Activated CD8-positive, alpha-beta memory T cell treated with anti-CD3 and anti-CD28 coated beads, Interleukin-2, amount 50 U/mL, for 48 hours (primary cell): Measurements from ENCODE around the gene ISLR2.
A peak's percentile ranks its signal among the peaks of the same experiment; 100 is the strongest.

Experiments used
- DNase-seq: peaks from one replicate; pipeline ENCODE4 v3.0.0-alpha.2; 2020

ISLR2 gene

DNA sequence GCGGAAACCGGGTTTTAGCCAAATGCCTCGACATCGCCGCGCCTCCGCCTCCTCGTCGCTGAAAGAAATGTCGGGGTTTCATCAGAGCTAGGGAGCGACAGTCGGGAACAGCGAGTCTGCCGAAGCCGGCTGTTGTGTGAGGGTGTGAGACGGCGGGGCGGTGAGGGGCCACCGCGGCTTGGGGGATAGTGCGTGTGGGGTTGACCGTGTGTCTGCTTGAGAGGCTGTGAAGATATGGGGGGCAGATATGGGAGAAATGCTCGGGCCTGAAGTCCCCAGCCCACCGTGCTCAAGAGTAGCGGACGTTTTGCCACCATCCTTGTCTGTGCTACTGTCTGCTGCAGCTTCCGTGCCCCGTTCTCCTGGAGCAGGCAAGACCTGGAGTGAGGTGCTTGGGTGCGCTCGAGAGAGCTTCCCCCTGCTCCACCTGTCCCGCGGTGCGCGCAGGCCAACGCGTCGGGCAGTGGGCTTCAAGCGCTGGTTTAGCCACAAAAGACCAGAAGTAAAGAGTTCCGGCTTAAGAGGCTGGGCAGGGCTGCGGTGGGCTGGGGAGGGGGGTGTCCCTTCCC is 716 bp upstream of the ISLR2 start:
- DNase-seq = no peak

DNA sequence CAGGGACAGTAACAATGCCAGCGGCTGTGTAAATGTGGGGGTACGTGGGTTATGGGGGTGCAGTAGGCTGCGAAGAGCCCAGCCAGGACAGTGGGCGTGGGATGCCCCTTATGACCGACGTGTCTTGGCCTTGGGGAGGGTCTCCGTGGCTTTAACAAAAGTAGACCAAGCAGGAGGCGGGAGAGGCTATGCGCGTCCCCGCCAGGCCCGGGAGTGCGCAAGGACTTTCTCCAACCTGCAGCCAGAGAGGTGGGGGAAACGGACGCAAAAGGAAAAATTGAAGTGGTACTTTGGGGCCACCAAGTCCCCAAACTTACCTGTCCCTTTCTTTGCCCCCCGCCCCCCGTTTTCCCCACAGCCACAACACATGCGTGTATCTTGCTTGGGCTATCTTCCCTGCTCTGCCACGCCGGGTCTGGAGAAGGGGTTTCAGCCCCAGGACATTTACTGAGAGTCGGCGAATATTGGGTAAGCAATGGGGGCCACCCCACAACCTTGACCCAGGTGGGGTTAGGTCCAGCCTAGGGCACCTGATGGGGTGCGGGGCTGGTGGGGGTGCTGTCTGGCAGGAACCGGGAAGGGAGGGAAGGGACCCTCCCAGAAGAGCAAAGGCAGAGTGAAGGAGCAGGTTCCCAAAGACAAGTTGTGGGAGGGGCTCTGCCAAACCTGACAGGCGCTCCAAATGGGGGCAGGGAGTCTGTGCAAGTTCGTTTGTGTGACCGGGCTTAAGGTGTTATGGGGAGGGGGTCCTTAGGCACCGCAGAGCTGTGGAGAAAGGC is 652 bp downstream of the ISLR2 start:
- DNase-seq = no peak

DNA sequence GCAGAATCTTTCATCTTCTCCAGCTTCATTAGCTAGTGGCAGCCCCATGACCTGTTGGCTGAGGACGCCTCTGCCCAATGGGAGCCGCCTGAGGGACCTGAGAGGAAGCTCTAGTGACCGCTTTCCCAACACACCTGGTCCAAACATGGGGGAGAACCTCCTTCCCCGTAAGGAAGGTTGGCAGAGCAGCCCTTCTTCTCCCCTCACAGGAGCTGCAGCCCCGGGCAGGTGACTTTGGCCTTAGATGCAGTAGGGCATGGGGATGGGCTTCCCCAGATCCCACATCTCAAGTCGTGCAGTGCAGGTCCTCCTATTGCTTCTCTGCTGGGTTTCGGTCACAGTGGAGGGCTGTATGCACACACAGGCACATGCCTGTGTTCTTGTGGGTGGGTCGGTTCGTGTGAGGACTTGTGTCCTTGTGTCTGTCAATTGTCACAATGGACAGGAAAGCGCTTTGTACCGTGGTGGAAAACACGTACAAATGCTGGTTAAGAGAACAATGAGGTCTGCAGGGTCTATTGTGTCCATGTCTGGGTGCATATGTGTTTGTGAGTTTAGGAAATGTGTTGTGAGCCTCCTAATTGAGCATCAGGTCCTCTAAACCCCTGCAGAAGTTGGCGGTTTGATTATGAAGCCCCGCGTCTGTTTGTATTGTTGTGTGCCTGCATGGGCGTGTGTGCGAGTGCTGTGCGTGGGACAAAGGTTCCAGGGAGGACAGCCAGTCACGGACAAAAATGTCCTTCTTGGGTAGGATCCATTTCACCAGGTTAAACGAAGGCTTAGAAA is 1.4 kb downstream of the ISLR2 start:
- DNase-seq = no peak

DNA sequence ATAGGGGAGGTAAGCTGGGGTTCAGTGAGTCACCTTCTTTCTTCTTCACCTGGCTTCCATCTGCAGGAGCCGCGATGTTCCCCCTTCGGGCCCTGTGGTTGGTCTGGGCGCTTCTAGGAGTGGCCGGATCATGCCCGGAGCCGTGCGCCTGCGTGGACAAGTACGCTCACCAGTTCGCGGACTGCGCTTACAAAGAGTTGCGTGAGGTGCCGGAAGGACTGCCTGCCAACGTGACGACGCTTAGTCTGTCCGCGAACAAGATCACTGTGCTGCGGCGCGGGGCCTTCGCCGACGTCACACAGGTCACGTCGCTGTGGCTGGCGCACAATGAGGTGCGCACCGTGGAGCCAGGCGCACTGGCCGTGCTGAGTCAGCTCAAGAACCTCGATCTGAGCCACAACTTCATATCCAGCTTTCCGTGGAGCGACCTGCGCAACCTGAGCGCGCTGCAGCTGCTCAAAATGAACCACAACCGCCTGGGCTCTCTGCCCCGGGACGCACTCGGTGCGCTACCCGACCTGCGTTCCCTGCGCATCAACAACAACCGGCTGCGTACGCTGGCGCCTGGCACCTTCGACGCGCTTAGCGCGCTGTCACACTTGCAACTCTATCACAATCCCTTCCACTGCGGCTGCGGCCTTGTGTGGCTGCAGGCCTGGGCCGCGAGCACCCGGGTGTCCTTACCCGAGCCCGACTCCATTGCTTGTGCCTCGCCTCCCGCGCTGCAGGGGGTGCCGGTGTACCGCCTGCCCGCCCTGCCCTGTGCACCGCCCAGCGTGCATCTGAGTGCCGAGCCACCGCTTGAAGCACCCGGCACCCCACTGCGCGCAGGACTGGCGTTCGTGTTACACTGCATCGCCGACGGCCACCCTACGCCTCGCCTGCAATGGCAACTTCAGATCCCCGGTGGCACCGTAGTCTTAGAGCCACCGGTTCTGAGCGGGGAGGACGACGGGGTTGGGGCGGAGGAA is 2.6 kb downstream of the ISLR2 start:
- peak; percentile 66 for DNase-seq

DNA sequence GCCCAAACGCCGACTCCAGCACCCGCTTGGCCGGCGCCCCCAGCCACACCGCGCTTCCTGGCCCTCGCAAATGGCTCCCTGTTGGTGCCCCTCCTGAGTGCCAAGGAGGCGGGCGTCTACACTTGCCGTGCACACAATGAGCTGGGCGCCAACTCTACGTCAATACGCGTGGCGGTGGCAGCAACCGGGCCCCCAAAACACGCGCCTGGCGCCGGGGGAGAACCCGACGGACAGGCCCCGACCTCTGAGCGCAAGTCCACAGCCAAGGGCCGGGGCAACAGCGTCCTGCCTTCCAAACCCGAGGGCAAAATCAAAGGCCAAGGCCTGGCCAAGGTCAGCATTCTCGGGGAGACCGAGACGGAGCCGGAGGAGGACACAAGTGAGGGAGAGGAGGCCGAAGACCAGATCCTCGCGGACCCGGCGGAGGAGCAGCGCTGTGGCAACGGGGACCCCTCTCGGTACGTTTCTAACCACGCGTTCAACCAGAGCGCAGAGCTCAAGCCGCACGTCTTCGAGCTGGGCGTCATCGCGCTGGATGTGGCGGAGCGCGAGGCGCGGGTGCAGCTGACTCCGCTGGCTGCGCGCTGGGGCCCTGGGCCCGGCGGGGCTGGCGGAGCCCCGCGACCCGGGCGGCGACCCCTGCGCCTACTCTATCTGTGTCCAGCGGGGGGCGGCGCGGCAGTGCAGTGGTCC is 3.5 kb downstream of the ISLR2 start:
- DNase-seq = no peak

GRCh38 chr15:74134387-74135027 is 4.1 kb downstream of the ISLR2 start:
- DNase-seq = peak; percentile 67

DNA sequence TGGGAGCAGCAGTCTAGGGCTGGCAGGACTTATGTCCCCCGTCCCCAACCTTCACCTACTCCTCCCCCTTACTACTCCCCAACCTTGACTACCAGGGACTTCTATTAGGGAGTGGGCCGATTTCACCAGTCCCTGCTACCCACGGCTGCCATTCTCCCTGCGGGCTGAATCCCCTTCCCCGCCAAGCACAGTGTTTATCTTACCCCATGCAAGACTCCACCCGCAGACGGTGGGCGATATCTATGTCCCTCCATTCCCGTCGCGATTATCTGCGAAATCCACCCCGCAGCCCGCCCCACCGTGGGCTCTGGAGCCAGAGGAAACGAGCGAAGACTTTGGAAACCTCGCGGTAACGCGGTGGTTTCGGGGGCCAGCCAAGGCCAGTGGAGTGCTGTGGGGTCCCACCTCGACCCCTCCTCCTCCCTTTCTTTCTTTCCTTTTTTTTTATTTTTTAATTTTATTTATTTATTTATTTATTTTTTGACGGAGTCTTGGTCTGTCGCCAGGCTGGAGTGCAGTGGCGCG is 4.7 kb downstream of the ISLR2 start:
- DNase-seq = no peak

- DNase-seq = no peak
Observed at GRCh38 chr15:74136540-74136813, 6.1 kb downstream of the ISLR2 start.

- no peak for DNase-seq
Observed at GRCh38 chr15:74136814-74137536, 6.6 kb downstream of the ISLR2 start.

- no peak for DNase-seq
Observed at GRCh38 chr15:74137537-74137894, 7.1 kb downstream of the ISLR2 start.

GRCh38 chr15:74138642-74139041 is 8.3 kb downstream of the ISLR2 start:
- DNase-seq = no peak

DNA sequence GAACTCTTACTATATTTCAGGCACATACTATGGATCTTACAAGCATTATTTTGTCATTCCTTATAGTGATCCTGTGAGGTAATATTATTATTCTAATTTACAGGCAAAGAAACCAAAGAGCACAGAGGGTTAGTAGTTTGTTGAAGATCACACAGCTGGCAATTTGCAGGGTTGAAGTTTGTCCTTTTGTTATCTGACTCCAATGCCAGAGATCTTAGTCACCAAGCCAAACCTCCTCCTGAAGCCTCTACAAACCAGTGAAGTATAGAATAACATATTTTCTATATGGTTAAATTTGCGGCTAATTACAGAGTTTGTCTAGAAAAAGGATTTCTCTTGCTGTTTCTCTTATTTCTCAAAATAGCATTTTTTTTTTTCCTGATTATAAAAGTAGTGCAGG is 11.2 kb downstream of the ISLR2 start:
- DNase-seq = no peak

DNA sequence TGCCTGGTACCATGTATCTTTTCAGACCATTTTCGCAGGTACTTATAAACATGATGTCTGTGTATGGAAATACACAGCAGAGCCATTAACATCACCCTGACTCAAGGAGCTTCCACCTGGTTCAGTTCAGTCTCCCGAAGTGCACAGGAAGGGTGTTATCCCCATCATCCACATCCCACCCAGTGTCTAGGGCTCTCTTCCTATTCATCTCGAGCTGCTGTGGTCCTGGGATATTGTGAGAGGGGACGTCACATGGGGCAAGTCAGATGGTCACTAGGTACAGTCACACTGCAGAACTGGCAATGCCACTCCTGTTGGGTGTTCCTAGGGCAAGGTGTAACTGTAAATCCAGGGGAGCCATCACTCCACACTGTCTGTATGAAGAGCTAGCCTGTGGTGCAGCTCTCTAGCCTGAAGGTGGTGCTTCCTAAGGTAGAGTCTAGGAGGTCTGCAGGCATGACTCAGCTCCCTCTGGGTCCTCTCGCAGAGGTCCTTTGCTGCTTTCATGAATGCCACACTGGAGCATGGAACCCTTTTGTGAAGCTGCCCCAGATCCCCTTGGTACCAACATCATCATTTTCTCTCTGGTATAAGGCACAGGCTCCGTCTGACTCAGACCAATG is 13.9 kb downstream of the ISLR2 start:
- DNase-seq = no peak

DNA sequence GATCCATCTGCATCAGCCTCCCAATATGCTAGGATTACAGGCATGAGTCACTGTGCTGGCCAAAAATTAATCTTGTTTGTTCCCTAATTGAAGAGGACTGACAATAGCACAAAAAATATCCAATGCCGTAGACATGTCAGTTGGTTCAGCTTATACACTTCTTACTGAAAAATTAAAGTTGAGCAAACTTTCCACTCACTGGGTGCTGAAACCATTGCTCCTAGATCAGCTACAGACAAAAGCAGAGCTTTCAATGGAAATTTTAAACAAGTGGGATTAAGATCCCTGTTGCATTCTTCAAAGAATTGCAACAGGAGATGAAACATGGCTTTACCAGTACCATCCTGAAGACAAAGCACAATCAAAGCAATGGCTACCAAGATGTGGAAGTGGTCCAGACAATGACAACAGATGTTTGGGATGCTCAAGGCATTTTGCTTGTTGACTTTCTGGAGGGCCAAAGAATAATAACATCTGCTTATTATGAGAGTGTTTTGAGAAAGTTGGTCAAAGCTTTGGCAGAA is 16.0 kb downstream of the ISLR2 start:
- no peak for DNase-seq

DNA sequence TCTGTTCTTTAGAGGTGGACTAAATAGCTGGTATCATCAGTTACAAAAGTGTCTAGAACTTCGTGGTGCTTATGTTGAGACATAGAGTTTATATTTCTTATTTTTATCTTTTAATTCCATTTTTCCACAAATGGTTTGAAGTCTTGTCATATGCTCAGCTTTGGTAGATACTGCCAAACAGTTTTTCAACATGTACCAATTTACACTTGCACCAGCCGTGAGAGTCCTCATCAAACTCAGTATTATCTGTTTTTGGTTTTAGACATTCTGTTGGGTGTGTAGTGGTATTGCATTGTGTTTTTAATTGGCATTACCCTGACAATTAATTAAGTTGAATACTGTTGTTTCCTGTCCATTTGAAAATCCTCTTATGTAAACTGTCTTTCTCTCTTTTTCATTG is 16.7 kb downstream of the ISLR2 start:
- DNase-seq = no peak

DNA sequence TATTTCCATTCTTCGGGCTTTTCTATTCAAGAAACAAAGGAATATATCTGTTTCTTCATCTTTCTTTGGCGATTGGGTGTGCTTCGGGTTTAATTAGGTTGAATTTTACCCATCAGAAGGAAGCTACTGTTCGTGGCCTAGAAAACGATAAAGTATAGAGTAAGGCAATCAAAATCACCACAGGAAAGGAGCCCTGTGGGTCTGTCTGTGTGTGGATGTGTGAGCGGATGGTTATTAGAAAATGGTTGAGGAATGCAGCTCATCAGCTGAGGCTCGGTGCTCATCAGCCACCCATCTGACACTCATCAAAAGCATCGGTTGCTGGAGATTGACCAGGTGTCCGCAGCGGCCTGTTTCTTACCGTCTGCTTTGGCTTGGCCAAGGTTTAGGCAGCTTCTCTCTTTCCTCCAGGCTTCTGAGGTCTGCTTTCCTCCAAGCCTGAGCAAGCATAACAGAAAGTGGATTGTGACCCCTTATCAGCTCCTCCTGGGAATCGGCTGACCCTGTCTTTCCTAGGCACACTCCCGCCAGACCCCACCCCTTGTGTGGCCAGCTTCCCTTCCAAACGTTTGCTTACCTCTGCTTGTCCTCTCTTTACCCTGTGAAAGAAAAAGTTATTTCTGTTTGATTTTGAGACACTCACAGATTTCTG is 25.5 kb downstream of the ISLR2 start:
- no peak for DNase-seq

DNA sequence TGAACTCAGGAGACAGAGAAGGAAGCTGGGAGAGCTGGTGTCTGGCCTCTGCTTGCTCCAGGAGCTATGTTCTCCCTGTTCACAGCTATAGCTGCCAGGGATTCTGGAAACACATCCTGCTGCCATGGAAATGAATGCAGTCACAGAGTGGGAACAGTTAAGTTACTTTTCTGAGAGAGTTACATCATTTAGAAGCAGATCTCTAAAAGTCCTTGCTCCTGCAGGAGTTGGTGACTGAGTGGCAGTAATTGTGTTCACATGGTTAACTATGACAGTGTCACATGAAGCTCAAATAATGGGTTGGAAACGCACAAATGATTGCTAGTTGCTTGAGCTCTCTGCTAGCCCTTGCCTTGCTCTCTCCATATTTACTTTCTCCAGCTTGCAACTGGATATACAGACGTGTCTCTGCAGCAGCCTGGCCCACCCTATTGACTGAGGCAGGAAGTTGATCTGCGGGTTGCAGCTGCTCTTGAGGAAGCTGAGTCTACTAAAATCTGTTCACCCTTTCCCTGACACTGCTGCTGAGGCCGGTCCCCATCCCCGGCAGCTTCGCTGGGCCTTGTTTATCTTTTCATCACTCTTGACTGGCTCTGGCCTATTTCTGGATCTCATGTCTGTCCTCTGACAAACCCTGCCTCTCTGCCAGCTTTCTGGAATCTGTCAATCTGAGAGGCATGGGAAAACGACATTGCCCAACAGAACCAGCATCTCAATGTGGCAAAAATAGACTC is 26.5 kb downstream of the ISLR2 start:
- no peak for DNase-seq

- no peak for DNase-seq
Observed at GRCh38 chr15:74157868-74158827, 27.8 kb downstream of the ISLR2 start.
